Measurements from ENCODE around the gene CD180.
A peak's percentile ranks its signal among the peaks of the same experiment; 100 is the strongest.

The CD180 gene

DNA sequence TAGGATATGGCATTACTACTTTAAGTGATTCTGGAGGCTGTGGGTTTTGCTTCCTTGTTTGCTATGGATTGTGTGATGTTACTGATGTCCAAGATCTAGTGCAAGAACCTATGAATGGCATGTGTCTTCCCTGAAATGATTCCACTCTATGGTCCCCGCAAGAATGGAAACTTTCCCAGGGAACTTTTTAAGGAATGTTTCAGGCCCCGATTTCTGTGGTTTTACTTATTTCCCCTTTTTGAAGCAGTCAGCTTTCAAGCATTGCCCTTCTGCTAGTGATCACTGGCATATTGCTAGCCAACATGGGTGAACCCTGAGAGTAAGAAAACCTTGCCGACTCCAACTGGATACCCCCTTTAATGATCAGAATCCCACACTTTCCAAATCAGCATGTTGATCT lies 26.6 kb upstream of the CD180 start:
- no peaks in the 10 kb centered on the region for H3K36me3 ChIP-seq (ENCODE audit: insufficient read depth, low read length)
- no peaks in the 10 kb centered on the region for H3K27me3 ChIP-seq (ENCODE audit: insufficient read depth, low read length)
- H3K4me1 ChIP-seq (ENCODE audit: insufficient read depth, low read length, severe bottlenecking): peaks cover 26% of the 10 kb centered on the region
- H3K9ac ChIP-seq (ENCODE audit: low read length): no peak overlapping the region
- no peak overlapping the region for H3K4me3 ChIP-seq (ENCODE audit: low read depth, low read length, poor library complexity, severe bottlenecking)
- no peaks in the 10 kb centered on the region for H3K79me2 ChIP-seq (ENCODE audit: insufficient read depth, low read length)
- TF ChIP-seq, protein P1, sequence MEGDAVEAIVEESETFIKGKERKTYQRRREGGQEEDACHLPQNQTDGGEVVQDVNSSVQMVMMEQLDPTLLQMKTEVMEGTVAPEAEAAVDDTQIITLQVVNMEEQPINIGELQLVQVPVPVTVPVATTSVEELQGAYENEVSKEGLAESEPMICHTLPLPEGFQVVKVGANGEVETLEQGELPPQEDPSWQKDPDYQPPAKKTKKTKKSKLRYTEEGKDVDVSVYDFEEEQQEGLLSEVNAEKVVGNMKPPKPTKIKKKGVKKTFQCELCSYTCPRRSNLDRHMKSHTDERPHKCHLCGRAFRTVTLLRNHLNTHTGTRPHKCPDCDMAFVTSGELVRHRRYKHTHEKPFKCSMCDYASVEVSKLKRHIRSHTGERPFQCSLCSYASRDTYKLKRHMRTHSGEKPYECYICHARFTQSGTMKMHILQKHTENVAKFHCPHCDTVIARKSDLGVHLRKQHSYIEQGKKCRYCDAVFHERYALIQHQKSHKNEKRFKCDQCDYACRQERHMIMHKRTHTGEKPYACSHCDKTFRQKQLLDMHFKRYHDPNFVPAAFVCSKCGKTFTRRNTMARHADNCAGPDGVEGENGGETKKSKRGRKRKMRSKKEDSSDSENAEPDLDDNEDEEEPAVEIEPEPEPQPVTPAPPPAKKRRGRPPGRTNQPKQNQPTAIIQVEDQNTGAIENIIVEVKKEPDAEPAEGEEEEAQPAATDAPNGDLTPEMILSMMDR (IDR thresholded peaks at IDR 0.05; ENCODE audit: low read length): no peak
- TF ChIP-seq EZH2 (IDR thresholded peaks at IDR 0.05; ENCODE audit: borderline replicate concordance, low read length): no peak
- no peaks in the 10 kb centered on the region for H3F3A ChIP-seq (ENCODE audit: insufficient read depth, low read length)
- H2AFZ ChIP-seq (ENCODE audit: low read length): 0 out of 2 replicates have a peak overlapping the region, but pooled peaks have one; percentile 76
- no peaks in the 10 kb centered on the region for H3K9me2 ChIP-seq (ENCODE audit: low read depth, low read length)
- H4K20me1 ChIP-seq (ENCODE audit: insufficient read depth, low read length): no peaks in the 10 kb centered on the region
- H3K4me2 ChIP-seq (ENCODE audit: low read length): peak overlapping the region; percentile 27; the same call in 1 of the 2 replicates
- H3K27ac ChIP-seq (ENCODE audit: low read depth, low read length, poor library complexity, severe bottlenecking): peak overlapping the region; percentile 76
- no peaks in the 10 kb centered on the region for H3K9me3 ChIP-seq (ENCODE audit: low read length)

DNA sequence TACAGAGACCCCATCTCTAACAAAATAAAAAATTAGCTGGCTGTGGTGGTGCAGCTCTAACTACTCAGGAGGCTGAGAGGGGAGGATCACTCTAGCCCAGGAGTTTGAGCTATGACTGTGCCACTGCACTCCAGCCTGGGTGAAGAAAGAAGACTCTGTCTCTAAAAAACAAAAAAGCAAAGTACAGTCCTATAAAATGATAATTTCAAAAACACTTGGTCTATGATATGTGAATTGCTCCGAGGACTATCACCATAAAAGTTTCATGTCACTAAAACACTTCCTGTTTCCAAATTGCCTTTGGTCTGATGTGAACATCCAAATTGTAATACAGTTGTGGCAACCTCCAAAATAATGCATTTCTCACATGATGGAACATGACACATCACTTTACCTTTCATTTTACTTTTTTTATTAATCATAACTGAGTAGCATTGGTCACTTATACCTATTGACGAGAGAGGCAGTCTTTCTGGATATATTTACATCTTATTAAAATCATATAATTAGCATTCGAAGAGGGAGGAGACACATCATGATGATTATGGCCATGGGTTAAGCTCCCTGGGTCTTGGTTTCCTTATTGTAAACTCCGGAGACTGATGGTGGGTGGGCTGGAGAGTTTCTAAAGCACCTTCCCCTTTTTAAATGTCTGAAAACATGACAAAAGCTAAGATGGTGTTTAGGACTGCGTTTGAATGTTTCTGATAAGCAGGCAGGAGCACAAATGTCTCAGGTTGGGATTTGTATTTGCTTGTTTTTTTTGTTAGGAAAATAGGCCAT lies 25.8 kb upstream of the CD180 start:
- Histone ChIP-seq H3K4me1 (ENCODE audit: insufficient read depth, low read length, severe bottlenecking) (peaks cover 29% of the 10 kb centered on the region), H3K4me2 (ENCODE audit: low read length) (peak overlapping the region; percentile 27), H3F3A (ENCODE audit: insufficient read depth, low read length) (no peaks in the 10 kb centered on the region), H3K9me3 (ENCODE audit: low read length) (no peaks in the 10 kb centered on the region), H3K36me3 (ENCODE audit: insufficient read depth, low read length) (no peaks in the 10 kb centered on the region), H3K27me3 (ENCODE audit: insufficient read depth, low read length) (no peaks in the 10 kb centered on the region), H4K20me1 (ENCODE audit: insufficient read depth, low read length) (no peaks in the 10 kb centered on the region), H3K9me2 (ENCODE audit: low read depth, low read length) (no peaks in the 10 kb centered on the region), H3K79me2 (ENCODE audit: insufficient read depth, low read length) (no peaks in the 10 kb centered on the region), H3K27ac (ENCODE audit: low read depth, low read length, poor library complexity, severe bottlenecking) (peak overlapping the region; percentile 76), H3K4me3 (ENCODE audit: low read depth, low read length, poor library complexity, severe bottlenecking) (peak overlapping the region; percentile 1), H3K9ac (ENCODE audit: low read length) (peak overlapping the region; percentile 23; the same call in 1 of the 2 replicates), H2AFZ (ENCODE audit: low read length) (peak overlapping the region; percentile 76; the same call in 1 of the 2 replicates)
- TF ChIP-seq, protein P1 (IDR thresholded peaks at IDR 0.05; ENCODE audit: low read length): no peak
- TF ChIP-seq EZH2 (IDR thresholded peaks at IDR 0.05; ENCODE audit: borderline replicate concordance, low read length): no peak

DNA sequence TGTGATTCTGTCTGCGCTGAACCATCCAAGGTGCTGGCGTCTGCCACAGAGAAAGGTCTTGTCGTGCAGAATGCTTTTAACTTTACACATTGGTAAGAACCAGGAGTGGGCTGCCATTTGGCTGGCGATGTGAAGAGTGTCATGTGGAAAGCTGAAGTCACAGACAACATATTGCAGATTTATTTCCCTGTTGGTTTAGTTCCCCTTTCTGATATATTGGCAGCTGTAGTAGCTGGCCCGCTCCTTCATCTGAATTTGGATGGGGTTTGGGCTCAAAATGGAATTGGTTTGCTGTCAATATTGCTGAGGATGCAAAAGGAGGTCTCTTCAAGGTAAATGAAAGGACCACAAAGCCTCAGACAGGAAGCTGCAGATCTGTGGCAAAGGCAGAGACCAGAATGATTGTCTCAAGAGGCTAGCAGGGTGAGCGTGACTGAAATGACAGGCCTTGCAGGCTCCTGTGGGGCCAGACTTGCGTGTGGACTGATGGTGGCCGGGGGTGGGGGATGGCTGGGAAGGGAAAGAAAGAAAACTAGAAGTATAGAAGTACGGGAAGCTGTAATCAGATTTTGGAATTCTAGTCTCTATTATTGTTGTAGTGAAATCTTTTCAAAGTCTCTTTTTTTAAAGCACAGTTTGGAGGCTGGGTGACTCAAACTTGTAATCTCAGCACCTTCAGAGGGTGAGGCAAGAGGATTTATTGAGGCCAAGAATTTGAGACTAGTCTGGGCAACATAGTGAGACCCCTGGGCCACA lies 25.1 kb upstream of the CD180 start:
- no peaks in the 10 kb centered on the region for H3K36me3 ChIP-seq (ENCODE audit: insufficient read depth, low read length)

More for the DNA sequence above, 25.1 kb upstream of the CD180 start:
- peak overlapping the region; percentile 1 for H3K4me3 ChIP-seq (ENCODE audit: low read depth, low read length, poor library complexity, severe bottlenecking)
- H4K20me1 ChIP-seq (ENCODE audit: insufficient read depth, low read length): no peaks in the 10 kb centered on the region
- H3K9ac ChIP-seq (ENCODE audit: low read length): peak overlapping the region; percentile 23; the same call in 1 of the 2 replicates
- no peaks in the 10 kb centered on the region for H3F3A ChIP-seq (ENCODE audit: insufficient read depth, low read length)
- no peak for TF ChIP-seq EZH2 (IDR thresholded peaks at IDR 0.05; ENCODE audit: borderline replicate concordance, low read length)
- TF ChIP-seq, protein P1 (IDR thresholded peaks at IDR 0.05; ENCODE audit: low read length): no peak
- H3K79me2 ChIP-seq (ENCODE audit: insufficient read depth, low read length): no peaks in the 10 kb centered on the region
- peak overlapping the region; percentile 76 for H3K27ac ChIP-seq (ENCODE audit: low read depth, low read length, poor library complexity, severe bottlenecking)
- no peaks in the 10 kb centered on the region for H3K9me3 ChIP-seq (ENCODE audit: low read length)
- H3K9me2 ChIP-seq (ENCODE audit: low read depth, low read length): no peaks in the 10 kb centered on the region
- peaks cover 36% of the 10 kb centered on the region for H3K4me1 ChIP-seq (ENCODE audit: insufficient read depth, low read length, severe bottlenecking)
- H2AFZ ChIP-seq (ENCODE audit: low read length): no peak overlapping the region
- H3K4me2 ChIP-seq (ENCODE audit: low read length): peak overlapping the region; percentile 27
- no peaks in the 10 kb centered on the region for H3K27me3 ChIP-seq (ENCODE audit: insufficient read depth, low read length)
